HG03045 (cell line): Measurements from ENCODE around the gene TPPP2.

Experiments used
- ATAC-seq: cut with Tn5 transposase; IDR thresholded peaks from one replicate; pipeline ENCODE4 v1.9.1; 2021; ENCODE audit warnings: mild to moderate bottlenecking, moderate library complexity; ENCODE audit not compliant: unreplicated experiment

Gene TPPP2

GRCh38 chr14:21016413-21017190 is 13.4 kb upstream of the TPPP2 start:
- ATAC-seq, result no peak

DNA sequence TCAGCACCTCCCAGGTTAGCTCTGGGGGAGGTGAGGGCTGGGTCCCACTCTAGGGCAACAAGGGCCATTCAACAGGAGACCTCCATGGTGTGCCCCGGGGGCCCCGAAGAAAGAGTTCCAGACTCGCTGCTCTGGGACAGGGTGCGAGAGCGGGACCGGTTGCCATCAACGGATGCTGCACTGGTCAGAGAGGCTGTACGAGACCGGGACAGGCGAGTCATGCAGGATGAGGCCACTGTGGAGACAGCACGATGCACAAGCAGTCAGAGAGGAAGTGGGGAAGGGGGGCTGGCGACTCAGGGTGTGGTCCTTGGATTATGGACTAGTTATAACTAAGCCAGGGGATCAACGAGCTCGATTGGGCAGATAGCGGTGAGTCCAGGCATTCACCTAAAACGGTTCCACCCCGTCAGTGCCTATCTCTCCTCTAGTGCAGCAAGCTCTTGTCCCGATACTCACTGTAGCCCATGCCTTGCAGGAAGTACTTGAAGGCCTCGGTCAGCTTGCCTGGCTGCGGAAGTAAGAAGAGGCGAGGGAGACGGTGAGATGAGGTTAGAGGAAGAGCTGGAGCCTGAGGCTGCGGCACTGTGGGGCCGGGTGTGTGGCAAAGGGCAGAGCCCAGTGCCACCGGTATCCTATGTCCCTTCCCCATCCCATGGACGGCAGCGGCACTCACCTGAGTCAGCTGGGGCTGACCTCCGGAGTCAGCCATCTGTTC is 12.3 kb upstream of the TPPP2 start:
- ATAC-seq, result no peak

- no peak for ATAC-seq
Observed at GRCh38 chr14:21018286-21018685, 11.7 kb upstream of the TPPP2 start.

DNA sequence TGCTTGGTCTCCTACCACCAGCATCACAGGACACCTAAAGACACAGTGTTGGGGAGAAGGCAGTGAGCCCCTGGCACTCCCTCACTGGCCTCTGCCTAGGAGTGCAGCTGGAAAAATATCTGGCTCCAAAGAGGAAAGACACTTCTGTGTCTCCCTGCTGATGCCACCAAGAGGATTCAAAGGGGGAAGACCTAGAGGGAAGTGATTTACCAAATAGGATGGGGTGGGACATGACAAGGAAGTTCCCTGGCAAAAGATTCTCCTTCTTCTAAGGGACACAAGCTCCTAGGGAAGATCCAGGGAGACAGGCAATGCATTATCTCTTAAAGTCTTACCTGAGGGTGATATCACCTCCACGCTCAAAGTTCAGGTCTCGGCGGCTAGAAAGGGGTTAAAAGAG is 11.2 kb upstream of the TPPP2 start:
- no peak for ATAC-seq

- no peak for ATAC-seq
Observed at GRCh38 chr14:21019366-21019765, 10.7 kb upstream of the TPPP2 start.

DNA sequence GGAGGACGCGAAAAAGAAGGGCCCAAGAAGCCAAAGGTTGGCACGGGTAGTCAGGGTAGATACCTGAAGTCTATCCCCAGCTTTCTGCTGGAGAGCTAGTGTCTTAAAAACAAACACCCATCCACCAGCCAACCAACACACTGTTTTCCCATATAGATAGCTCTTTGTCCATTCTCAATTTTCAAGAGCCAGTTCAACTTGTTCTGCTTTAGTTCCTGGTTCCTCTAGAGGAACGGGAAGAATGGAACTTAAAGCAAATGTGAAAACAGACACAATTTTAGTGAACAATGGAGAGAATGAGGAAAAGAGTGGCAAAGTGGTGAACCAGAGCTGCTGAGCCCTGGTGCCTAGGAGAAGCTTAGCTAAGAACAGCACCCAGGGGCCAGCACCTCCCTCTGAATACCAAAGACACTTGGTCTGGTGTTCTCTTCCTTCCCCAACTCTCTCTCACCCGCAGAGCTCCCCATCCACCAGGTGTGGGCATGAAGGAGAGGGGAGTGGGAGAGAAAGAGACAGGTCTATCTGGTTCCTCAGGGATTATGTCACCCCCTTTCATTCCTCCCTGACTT is 9.0 kb upstream of the TPPP2 start:
- ATAC-seq, result no peak

GRCh38 chr14:21022686-21023085 is 7.3 kb upstream of the TPPP2 start:
- no peak for ATAC-seq

GRCh38 chr14:21023174-21023573 is 6.8 kb upstream of the TPPP2 start:
- ATAC-seq, result no peak

GRCh38 chr14:21023817-21024584 is 6.0 kb upstream of the TPPP2 start:
- ATAC-seq, result no peak

- no peak for ATAC-seq
Observed at GRCh38 chr14:21024585-21025370, 5.2 kb upstream of the TPPP2 start, which contains the start of gene NDRG2. Gene NDRG2, minus strand, starts transcription at chr14:21025061. Its CDS starts 1,746 bp downstream, at chr14:21023315.

DNA sequence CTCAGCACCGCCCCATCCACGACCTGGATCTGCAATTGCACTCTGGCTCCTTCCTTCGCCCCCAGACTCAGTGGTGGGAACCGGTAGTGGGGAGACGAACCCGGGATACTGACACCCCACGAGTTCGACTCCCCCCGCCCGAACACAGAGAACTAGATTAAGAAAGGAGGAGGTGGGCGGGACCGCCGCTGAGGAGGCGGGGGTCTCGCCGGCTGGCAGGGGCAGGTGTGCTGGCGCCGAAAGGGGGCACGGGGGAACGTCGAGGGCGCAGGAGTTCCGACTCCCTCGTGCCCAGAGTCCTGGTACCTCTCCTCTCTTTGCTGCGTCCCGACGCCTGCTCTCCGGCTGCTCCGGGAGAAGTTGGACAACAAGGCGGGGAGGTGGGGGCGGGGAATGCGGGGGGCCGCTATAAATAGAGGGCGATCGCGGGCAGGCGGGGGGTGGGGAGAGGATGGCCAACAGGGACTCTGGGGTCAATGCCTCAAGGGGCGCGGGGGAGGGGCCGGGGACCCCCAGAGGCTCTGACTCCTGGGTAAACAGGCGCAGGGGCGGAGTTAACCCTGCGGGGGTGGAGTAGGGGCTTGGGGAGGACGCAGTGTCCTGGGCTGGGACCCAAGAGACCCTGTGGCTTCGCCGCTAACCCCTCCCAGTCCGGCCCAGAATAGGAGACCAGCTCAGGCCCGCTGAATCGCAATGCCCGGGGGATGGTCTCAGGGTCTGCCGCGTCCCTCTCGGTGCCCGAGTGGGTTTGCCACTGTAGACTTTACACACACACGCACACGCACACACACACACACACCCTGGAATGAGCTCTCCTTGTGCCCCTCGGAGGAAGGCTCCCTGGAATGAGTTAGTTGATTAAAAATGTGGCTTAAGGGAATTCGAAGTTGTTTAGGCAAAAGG is 4.4 kb upstream of the TPPP2 start:
- ATAC-seq, result no peak

DNA sequence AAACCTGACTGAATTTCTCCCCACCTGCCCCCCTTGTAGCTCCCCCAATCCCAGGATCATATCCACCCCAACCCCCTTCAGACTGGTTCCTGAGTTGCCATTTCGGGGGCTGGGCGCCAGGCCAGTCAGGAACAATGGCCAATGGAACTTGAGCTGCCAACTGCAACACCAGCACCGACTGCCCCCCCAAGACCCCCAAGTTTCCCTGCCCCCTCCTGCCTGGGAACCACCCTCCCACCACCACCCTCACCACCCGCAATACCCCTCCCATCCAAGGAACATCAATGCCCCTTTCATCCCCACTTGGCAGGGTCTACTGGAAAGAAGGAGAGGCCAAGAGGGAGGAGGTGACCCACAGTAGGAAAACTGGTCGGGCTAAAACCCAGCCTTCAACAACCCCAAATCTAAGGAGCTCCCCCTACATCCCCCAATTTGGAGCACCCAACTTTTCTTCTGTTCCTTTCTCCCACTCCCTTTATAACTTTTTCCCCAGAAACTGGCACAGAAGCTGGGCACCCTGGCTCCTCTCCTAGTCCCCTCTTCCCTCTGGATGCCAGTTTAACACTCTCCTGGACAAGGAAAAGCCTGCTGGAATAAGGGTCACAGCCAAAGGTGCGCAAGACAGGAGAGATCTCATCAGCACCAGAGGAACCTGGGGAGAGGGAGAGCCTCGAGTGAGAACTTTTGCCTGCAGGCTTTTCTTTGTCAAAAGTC is 3.6 kb upstream of the TPPP2 start:
- ATAC-seq, result no peak

DNA sequence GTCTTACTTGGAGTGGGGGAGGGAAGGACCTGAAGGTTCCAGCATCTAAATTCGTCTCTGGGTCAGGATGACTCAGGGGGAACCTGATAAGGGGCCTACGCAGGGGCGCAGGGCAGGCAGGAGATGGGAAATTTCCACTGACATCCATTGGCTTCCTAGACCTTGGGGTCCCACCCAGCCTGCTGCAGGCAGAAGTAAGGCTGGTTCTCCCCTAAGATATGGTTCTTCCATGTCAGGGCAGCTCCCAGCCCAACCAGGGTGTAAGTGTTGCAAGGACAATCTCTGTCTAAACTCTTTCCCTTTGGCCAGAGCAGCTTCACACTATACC is 3.1 kb upstream of the TPPP2 start:
- ATAC-seq, result no peak

DNA sequence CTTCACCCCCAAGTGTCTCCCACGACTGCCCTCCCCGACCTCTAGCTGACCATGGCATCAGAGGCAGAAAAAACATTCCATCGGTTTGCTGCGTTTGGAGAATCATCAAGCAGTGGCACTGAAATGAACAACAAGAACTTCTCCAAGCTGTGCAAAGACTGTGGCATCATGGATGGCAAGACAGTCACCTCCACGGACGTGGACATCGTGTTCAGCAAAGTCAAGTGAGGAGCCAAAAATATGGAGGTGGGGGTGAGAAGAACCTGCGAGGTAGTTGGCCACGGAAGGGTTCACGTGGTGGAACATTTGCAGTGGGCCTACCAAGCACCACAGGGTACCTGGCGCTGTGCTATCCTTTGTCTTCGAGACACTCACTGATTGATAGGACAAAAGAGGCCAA is 514 bp downstream of the TPPP2 start:
- no peak for ATAC-seq

DNA sequence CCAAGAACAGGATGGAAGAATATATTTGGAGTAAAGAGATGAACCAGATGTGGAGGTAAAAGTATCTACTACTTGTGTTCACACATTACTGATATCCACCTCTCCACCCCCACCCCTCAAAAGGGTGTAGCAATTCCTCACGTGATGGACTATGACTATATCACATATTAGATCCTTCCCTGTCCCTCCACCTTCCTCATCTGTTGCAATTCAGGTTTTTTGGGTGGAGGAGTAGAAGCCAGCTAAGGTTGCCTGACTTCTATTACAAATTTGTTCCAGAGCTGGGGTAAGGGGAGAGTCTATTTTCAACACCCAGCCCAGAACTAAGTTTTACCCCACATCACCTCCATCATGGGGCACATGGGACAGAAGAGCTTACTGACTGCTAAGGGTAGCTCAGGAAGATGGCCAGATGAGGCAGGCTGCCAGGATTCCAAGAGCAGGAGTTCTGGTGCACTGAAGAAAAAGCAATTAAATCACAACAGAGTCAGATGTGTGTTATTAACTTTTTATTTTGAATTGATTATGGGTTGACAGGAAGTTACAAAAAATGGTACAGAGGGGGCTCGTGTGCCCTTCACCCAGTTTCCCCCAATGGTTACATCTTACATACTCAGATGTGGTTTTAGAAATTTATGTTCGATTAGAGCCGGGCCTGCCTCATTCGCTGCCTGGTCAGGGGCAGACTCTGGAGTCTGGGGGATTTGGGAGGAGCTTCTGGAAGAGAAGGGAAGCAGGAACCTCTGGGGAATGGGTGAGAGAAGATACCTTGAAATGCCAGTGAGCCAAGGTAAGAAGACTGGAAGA is 2.5 kb downstream of the TPPP2 start:
- no peak for ATAC-seq

- ATAC-seq, result no peak
Observed at GRCh38 chr14:21033133-21033698, 3.2 kb downstream of the TPPP2 start.

DNA sequence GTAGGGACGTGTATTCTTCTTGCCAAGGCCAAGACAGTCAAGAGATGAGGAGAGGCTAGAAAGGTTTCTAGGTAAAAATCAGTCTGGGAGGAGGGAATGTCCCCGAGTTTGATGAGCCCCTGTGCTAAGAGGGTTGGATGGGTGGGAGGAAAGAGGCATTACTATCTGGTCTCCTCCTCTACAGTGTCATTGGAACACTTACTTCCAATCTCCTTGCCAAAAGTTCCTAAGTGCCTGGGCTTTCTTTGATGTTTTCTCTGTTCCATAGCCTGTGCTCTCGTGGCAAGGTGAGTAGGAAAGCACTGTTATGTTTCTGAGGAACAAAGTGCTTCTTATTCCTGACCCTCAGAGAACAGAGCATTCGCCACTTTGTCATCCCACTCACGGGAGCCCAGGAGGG is 4.7 kb downstream of the TPPP2 start, which contains the start of gene RNASE13:
Gene RNASE13, minus strand, starts transcription at position 101 of the 400 bp plus-strand sequence. CDS start 519 bp downstream, outside the sequence.
- no peak for ATAC-seq

DNA sequence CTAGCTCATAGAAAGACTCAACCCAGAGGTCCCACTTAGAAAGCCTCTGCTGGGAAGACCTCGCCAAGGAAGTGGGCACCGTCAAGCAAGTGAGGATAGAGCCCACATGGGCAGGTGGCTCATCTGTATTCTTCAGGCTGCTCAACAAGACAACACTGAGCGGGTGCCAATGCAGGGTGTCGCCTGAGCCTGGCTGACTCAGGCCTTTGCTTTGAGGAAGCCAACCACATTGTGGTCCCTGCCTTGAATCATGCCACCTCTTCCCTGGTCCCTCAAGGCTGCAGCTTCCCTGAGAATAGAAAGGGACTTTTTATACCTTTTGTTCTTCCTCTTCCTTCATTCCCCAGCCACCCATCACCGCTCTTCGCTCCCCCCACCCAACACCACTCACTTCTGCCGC is 6.7 kb downstream of the TPPP2 start:
- no peak for ATAC-seq
